VCaP (cell line): ENCODE data around the gene GNAT1.

Source experiments
- H3K27ac ChIP-seq: fragments of 450-650 bp; 2 replicates; pipeline ENCODE4 v1.5.1; 2017
- TF ChIP-seq, protein P1 (sequence below): fragments of 450-650 bp; conservative IDR thresholded peaks from 2 replicates; pipeline ENCODE4 v1.5.1; 2017; ENCODE audit warnings: mild to moderate bottlenecking, moderate library complexity

Gene GNAT1

DNA sequence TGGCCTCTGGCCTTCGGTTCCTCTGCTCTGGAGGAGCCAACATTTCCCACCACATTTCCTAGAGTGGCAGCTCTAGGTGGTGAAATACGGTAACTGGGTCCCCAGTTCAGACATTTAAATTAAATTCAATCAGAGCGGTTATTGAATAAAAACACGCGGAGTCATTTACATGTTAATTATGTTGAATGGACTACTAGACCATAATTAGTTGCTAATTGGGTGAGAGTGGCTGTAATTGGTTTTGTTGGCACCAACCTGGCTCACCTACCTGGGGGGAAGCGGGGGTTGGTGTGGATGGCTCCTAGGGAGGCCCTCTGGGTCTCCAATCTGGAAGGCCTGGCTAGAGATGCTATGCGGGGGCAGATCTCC is 23.6 kb upstream of the GNAT1 start:
- TF ChIP-seq, protein P1, sequence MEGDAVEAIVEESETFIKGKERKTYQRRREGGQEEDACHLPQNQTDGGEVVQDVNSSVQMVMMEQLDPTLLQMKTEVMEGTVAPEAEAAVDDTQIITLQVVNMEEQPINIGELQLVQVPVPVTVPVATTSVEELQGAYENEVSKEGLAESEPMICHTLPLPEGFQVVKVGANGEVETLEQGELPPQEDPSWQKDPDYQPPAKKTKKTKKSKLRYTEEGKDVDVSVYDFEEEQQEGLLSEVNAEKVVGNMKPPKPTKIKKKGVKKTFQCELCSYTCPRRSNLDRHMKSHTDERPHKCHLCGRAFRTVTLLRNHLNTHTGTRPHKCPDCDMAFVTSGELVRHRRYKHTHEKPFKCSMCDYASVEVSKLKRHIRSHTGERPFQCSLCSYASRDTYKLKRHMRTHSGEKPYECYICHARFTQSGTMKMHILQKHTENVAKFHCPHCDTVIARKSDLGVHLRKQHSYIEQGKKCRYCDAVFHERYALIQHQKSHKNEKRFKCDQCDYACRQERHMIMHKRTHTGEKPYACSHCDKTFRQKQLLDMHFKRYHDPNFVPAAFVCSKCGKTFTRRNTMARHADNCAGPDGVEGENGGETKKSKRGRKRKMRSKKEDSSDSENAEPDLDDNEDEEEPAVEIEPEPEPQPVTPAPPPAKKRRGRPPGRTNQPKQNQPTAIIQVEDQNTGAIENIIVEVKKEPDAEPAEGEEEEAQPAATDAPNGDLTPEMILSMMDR, result no peak
- peak overlapping the region; percentile 75; the same call in 1 of the 2 replicates for H3K27ac ChIP-seq

DNA sequence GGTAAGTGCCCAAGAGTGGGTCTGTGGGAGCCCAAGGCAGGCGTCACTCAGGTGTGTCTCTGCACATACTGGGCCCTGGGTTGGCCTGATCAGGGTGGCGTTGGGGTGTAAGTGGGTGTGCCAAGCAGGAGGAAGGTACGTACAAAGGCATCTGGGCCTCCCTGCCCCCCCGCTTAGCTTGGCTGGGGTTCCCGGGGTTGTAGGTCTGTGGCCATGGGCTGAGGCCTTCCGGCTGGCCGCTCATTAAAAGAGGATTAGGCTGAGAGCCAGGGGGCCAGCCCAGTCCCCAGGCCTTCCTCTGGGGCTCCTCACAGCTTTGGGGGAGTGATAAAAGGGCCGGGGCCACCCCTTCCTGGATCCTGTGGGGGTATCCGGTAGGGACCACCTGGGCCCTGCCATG is 23.0 kb upstream of the GNAT1 start:
- no peak overlapping the region; the same call in 1 of the 2 replicates for H3K27ac ChIP-seq
- TF ChIP-seq, protein P1, result no peak

DNA sequence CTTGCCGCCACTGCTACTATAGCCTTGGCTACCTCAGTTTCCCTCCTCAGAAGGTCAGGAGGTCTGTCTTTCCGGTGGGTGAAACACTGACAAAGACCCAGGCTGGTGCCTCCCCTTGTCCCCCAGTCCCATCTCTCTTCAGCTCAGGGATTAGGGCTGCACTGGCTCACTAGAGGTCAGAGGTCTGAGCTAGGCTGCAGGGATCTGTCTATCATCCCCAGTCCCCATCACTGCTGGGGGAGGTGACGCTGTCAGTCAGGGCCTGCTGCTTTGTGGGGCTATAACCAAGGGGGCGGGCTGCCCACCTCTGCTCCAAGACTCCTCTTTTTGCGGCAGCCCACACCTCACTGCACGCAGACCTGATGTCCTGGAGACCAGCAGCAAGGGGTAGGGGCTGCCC is 22.6 kb upstream of the GNAT1 start:
- TF ChIP-seq, protein P1, result no peak
- H3K27ac ChIP-seq, result no peak overlapping the region

DNA sequence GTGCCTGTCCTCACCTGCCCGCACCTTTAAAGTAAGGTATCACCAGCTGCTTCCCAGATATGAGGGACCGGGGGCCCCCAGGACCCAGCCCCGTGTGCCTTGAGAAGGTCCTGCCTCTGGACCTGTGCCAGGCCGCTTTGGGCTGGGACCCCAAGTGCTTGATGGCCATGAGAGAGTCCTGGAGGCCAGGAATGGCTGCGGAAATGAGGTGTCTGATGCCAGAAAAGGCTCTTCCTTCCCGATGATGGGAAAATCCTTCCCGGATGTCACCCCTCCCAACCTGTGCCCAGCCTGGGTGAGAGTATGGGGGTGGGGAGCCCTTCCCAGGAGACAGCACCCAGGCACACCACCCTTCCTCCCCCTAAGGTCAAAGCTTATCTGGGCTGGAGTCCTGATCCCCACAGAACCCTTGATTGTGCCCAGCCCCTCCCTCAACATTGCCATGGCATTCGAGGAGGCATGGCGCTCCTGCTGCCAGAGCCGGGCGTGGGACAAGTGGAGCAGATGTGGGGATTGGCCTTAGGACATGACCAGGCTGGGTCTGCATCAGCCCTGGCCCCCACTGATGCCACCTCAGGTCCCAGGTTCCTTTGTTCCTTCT is 22.1 kb upstream of the GNAT1 start:
- no peak overlapping the region for H3K27ac ChIP-seq
- TF ChIP-seq, protein P1, result no peak

DNA sequence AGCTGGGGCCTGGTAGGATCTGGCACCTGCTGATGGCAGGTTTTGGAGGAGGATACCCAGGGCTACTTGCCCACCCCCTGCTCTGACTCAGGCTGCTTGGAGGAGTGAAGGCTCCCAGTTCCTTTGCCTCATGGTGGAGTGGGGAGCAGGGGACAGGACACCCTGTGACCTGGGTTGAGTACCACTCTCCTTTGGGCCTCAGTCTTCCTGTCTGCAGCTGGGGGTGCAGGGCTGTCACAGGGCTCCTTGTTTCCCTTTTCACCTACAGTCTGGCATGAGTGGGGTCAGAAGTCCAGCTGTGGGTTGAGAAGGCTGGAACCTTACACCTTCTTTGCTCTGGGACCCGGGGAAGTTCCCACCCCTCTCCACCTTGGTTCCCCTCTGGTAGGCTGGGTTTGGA is 21.6 kb upstream of the GNAT1 start:
- no peak overlapping the region for H3K27ac ChIP-seq
- TF ChIP-seq, protein P1, result no peak

DNA sequence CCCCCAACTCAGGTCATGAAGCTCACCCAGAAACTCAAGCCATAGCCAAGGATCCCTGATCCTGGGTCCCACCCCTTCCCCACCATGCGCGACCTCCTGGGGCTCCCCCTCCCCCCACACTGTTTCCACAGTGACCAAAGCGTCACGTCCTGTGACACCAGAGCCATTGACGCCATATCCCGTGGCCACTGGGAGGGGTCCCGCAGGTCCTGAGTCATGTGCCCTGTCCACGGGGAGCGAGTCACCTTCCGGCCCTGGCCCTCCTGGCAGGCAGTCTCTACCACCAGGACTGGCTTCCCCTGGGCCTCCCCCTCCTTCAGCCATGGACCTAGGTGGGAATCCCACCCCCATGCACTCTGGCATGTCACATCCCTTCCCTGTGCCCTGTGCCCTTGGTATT is 20.7 kb upstream of the GNAT1 start:
- TF ChIP-seq, protein P1, result no peak
- H3K27ac ChIP-seq, result no peak overlapping the region

DNA sequence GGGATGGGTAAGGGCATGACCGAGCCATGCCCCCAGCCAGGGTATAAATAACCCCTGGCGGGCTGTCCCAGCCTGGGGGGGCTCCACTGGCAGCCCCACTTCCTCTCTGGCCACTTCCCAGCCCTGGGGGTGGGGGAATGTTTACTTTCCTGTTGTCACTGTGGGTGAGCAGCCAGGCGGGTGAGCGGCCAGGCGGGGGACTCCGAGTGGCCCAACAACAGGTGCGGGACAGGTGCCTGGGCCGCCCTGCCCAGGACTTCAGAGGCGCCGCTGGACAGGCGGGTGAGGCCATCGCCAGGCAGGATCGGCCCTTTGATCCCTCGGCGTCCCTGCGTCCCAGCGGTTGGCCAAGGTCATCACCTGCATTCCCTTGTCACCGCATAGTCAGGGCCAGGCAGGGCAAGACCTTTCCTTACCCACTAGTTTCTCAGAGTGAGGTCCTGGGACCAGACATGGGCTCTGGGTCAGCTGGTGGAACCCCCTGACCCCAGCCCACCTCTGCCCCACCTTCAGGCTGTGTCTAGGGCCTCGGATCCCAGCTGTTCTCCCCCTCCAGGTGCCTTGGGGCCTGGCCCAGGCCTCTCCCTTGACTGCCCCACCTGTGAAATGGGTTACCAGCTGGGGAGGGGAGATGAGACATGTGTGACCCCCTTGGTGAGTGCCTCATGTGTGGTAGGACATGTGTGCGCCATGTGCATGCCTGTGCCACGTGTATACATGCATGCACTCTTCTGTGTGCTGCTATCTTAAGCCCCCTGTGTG is 19.7 kb upstream of the GNAT1 start:
- TF ChIP-seq, protein P1, result no peak
- no peak overlapping the region for H3K27ac ChIP-seq
